ENCODE measurements around the gene AAR2. TPM values are rescaled to one million over a fixed set of nuclear protein-coding genes. Genes with fewer than 3 reads are reported as not detected.

The AAR2 gene
- polyA plus RNA-seq, 1 of the 3 experiments (the other 2 are of a cell fraction) = 17.4 TPM

- H3K36me3 ChIP-seq (replicated peaks in 1 of 2; ENCODE audit: control insufficient read depth in 1 of 2, insufficient read depth in 2 of 2, low read length in 1 of 2) = no peaks in the 10 kb centered on the region
- H3K4me3 ChIP-seq (ENCODE audit: low read depth in 2 of 2, low read length in 1 of 2) = no peak overlapping the region
- no peaks in the 10 kb centered on the region for H3K4me1 ChIP-seq (ENCODE audit: control insufficient read depth in 1 of 2, insufficient read depth in 2 of 2, low read depth in 1 of 2, low read length in 1 of 2)
- no peaks in the 10 kb centered on the region for H3F3A ChIP-seq (replicated peaks; ENCODE audit: insufficient read depth)
- H3K79me2 ChIP-seq (ENCODE audit: insufficient read depth) = no peaks in the 10 kb centered on the region
- no peak for TF ChIP-seq ZBTB33 (IDR thresholded peaks at IDR 0.05; ENCODE audit: borderline replicate concordance, low read depth)
- no peak for TF ChIP-seq GABPA (IDR thresholded peaks at IDR 0.05; ENCODE audit: low read depth)
- no peak for TF ChIP-seq FOXM1 (IDR thresholded peaks at IDR 0.05; ENCODE audit: low read depth)
- TF ChIP-seq SIN3A (IDR thresholded peaks at IDR 0.05; ENCODE audit: borderline replicate concordance, low read depth, low read length) = no peak
- no peak for TF ChIP-seq IRF3 (IDR thresholded peaks at IDR 0.05; ENCODE audit: low read depth, low read length)
- no peak for TF ChIP-seq YY1 (IDR thresholded peaks at IDR 0.05; ENCODE audit: low read depth)
- TF ChIP-seq NFIC (IDR thresholded peaks at IDR 0.05; ENCODE audit: borderline replicate concordance) = no peak
- no peak for TF ChIP-seq TCF12 (IDR thresholded peaks at IDR 0.05)
- no peak for TF ChIP-seq EP300 (IDR thresholded peaks at IDR 0.05; ENCODE audit: borderline replicate concordance in 1 of 2, low read depth in 1 of 2, low read length in 1 of 2)
- TF ChIP-seq FOSL2 (IDR thresholded peaks at IDR 0.05; ENCODE audit: borderline replicate concordance, low read depth) = no peak
- TF ChIP-seq SMC3 (IDR thresholded peaks at IDR 0.05; ENCODE audit: low read depth, low read length) = no peak
- TF ChIP-seq RAD21 (IDR thresholded peaks at IDR 0.05; ENCODE audit: low read length) = no peak
- no peak for TF ChIP-seq TEAD4 (IDR thresholded peaks at IDR 0.05; ENCODE audit: borderline replicate concordance, insufficient read depth)
- TF ChIP-seq CHD2 (IDR thresholded peaks at IDR 0.05; ENCODE audit: low read length, partially characterized antibody) = no peak
- TF ChIP-seq PBX3 (IDR thresholded peaks at IDR 0.05) = no peak
- TF ChIP-seq NRF1 (IDR thresholded peaks at IDR 0.05; ENCODE audit: low read depth, low read length) = no peak
- no peaks in the 10 kb centered on the region for H3K9me3 ChIP-seq
- no peak overlapping the region for H2AFZ ChIP-seq (ENCODE audit: low read depth)
- no peak for DNase-seq
- 46% methylated on average over 10 of the region's 11 CpGs for WGBS (ENCODE audit: low lambda C conversion rate)
- H3K27me3 ChIP-seq (ENCODE audit: insufficient read depth) = peaks cover 4% of the 10 kb centered on the region
- H3K27ac ChIP-seq (ENCODE audit: low read depth in 2 of 2, low read length in 1 of 2) = no peak overlapping the region
- no peak overlapping the region for H3K9ac ChIP-seq
- no peak overlapping the region for H3K4me2 ChIP-seq
- POLR2A ChIA-PET = no interaction called here
- CTCF ChIA-PET = interaction anchor here (1.3 kb wide), 1 partner anchor 140 kb away, joined by 3 read pairs; no protein-coding TSS in a partner anchor
- no peaks in the 10 kb centered on the region for H4K20me1 ChIP-seq (ENCODE audit: insufficient read depth)
- no peaks in the 10 kb centered on the region for H3K9me2 ChIP-seq
Observed at GRCh38 chr20:36298795-36299339, 62.6 kb downstream of the AAR2 start.

Data from SK-N-SH (cell line).